Astrocyte of the cerebellum (primary cell): ENCODE measurements around the gene TENT4A.

Source experiments
- DNase-seq: peaks from one replicate; pipeline ENCODE4 v3.0.0-alpha.2; 2011; ENCODE audit warnings: low read depth
- H3K4me3 ChIP-seq: 2 replicates; pipeline ENCODE4 v1.5.1; 2011; ENCODE audit warnings: mild to moderate bottlenecking, low read depth, low read length, moderate library complexity
- in situ Hi-C: cut with HindIII; loops from 2 replicates; pipeline ENCODE4 v1.10.0; 2017; ENCODE audit warnings: low sequenced_read_pairs
- TF ChIP-seq, protein P1 (sequence below): IDR thresholded peaks from 2 replicates; pipeline ENCODE4 v1.5.1; 2012; ENCODE audit warnings: low read length, low read depth, moderate library complexity, mild to moderate bottlenecking; ENCODE audit errors: missing control alignments

The TENT4A gene

DNA sequence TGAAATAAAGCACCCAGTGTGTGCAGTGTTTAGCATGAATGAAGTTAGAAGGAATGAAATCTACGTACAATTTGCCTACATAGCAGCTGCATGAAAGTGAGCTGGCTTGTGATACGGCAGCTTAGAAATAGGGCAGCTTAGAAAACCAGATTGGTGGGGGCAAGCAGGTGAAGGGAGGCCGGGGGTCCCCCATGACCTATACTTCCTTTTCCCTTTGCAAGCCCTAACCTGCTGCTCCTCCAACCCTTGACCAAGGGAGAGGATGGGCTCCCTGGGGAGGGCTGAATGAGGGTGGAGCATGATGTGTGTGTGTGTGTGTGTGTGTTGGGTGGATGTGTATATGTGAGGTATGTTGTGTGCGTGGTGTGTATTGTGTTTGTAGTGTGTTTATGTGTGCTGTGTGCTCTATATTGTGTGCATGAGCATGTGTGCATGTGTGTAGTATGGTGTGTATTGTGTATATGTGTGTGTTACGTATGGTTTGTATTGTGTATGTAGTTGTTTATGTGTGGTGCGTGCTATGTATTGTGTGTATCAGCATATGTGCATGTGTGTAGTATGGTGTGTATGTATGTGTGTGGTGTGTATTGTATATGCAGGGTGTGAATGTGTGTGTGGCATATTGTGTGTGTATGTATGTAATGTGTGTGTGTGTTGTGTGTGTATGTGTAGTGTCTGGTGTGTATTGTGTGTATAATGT is 72.1 kb downstream of the TENT4A start:
- in situ Hi-C loops: no loop called here
- TF ChIP-seq, protein P1, sequence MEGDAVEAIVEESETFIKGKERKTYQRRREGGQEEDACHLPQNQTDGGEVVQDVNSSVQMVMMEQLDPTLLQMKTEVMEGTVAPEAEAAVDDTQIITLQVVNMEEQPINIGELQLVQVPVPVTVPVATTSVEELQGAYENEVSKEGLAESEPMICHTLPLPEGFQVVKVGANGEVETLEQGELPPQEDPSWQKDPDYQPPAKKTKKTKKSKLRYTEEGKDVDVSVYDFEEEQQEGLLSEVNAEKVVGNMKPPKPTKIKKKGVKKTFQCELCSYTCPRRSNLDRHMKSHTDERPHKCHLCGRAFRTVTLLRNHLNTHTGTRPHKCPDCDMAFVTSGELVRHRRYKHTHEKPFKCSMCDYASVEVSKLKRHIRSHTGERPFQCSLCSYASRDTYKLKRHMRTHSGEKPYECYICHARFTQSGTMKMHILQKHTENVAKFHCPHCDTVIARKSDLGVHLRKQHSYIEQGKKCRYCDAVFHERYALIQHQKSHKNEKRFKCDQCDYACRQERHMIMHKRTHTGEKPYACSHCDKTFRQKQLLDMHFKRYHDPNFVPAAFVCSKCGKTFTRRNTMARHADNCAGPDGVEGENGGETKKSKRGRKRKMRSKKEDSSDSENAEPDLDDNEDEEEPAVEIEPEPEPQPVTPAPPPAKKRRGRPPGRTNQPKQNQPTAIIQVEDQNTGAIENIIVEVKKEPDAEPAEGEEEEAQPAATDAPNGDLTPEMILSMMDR: no peak
- DNase-seq: no peak
- H3K4me3 ChIP-seq: no peak overlapping the region

- TF ChIP-seq, protein P1: no peak
- no peak overlapping the region for H3K4me3 ChIP-seq
- in situ Hi-C loops: no loop called here
- DNase-seq: no peak
Measured at GRCh38 chr5:6785861-6786180, 72.6 kb downstream of the TENT4A start.

- TF ChIP-seq, protein P1: no peak
- in situ Hi-C loops: no loop called here
- no peak for DNase-seq
- no peak overlapping the region for H3K4me3 ChIP-seq
Measured at GRCh38 chr5:6786786-6787495, 73.7 kb downstream of the TENT4A start.

DNA sequence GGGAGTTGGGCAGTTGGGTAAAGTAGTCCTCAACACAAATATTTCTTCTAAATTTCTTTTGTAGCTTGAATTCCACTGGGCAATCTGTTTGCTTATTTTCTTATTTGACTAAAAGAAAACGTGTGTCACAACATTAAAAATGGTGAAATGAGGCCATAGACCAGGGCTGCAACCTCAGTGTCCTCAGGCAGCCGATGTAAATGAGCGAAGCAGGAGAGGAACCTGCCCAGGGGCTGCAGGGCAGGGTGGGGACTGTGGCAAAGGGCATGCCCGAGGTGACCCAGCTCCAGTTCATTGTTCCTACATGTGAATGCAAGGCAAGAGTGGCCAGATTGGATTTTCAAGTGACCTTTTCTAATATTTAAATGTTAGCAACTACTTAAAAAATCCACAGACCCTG is 74.7 kb downstream of the TENT4A start:
- no peak for DNase-seq
- TF ChIP-seq, protein P1: no peak
- in situ Hi-C loops: no loop called here
- no peak overlapping the region for H3K4me3 ChIP-seq

DNA sequence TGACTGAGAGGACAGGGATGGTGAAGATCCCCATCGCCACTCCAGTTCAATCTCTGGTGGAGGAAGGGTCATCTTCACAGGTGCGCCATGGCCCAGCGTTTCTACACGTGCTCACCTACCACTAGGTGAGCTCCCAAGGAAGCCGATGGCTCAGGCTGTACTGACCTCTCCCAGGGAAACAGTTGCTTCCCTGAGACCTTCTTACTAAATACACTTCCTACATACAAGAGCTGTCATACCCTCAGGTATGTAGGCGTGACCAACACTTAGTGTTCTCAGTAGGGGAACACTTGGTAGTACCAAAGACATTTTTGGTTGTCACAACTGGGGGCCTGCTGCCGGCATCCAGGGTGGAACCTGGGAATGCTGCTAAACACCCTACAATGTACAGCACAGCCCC is 75.2 kb downstream of the TENT4A start:
- TF ChIP-seq, protein P1: no peak
- no peak for DNase-seq
- H3K4me3 ChIP-seq: no peak overlapping the region
- in situ Hi-C loops: no loop called here

DNA sequence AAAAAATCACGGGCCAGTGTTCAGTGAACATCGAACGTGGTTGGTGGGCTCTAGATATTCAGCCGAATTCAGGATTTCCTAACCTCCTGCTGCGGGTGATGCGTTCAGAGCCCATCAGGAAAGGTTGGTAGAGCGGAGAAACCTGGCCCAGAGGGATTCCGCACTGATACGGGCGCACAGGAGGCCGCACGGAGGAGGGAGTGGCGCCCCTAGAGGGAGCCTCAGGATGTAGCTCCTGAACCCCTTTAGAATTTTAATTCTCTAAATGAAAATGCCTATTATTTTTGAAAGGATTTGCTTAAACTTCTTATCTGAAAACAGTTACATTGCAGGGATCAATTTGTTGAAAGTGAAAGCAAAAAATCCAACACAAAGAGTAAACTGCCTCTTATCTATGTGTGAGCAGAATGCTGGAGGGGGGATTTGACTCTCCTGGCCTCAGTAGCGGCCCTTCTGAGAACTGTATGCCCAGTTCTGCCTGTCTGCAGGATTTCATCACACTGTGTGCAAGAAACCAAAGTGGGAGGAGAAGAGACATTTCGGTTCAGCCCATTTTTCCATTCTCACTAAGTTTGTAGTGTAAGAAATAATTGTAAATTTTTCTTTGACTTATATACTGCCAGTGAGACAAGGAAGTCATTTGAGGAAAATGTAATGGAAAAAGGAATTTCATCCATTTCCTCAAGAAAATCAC is 75.9 kb downstream of the TENT4A start:
- TF ChIP-seq, protein P1: no peak
- no peak overlapping the region for H3K4me3 ChIP-seq
- no peak for DNase-seq
- in situ Hi-C loops: no loop called here
